B cell (primary cell): ENCODE results near the gene VILL.

Experiments used
- EZH2 ChIP-seq: IDR thresholded peaks from 2 replicates; pipeline ENCODE4 v1.6.1; 2012; ENCODE audit warnings: borderline replicate concordance, low read depth, mild to moderate bottlenecking, moderate library complexity, low read length; ENCODE audit not compliant: insufficient read depth, poor library complexity, severe bottlenecking
- TF ChIP-seq, protein P1 (sequence below): fragments of 200-600 bp; IDR thresholded peaks from one replicate; pipeline ENCODE4 v1.8.0; 2022; ENCODE audit warnings: antibody characterized with exemption, mild to moderate bottlenecking

DNA sequence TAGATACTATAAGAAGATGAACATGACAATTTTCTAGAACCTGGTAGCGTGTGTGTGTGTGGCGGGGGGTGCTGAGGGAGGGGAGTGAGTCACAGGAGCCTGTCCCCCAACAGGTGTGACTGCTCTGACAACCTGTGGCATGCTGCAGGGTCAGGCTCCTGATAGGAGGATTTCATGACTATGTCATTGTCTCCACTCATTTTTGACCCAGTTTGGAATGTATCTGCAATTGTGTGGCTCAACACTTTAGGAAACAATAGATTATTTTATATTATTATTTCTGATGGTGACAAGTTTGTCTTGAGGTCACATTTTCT is 9.3 kb upstream of the VILL start:
- TF ChIP-seq, protein P1, sequence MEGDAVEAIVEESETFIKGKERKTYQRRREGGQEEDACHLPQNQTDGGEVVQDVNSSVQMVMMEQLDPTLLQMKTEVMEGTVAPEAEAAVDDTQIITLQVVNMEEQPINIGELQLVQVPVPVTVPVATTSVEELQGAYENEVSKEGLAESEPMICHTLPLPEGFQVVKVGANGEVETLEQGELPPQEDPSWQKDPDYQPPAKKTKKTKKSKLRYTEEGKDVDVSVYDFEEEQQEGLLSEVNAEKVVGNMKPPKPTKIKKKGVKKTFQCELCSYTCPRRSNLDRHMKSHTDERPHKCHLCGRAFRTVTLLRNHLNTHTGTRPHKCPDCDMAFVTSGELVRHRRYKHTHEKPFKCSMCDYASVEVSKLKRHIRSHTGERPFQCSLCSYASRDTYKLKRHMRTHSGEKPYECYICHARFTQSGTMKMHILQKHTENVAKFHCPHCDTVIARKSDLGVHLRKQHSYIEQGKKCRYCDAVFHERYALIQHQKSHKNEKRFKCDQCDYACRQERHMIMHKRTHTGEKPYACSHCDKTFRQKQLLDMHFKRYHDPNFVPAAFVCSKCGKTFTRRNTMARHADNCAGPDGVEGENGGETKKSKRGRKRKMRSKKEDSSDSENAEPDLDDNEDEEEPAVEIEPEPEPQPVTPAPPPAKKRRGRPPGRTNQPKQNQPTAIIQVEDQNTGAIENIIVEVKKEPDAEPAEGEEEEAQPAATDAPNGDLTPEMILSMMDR = no peak
- no peak for TF ChIP-seq EZH2
